SIG-M5 treated with dmso at 0.1 percent for 504 hours (cell line): Measurements from ENCODE around the gene ZNF423.
A peak's percentile ranks its signal among the peaks of the same experiment; 100 is the strongest.
"Not testable (repeated sequence)": the region's sequence is repeated elsewhere in the genome, so short reads cannot be mapped to it uniquely, and the experiment has no call there.

Source experiments
- DNase-seq: peaks from one replicate; lab custom pipeline; 2025; ENCODE audit not compliant: unreplicated experiment; lab: John Stamatoyannopoulos, UW

Gene ZNF423

GRCh38 chr16:49871824-49872223 lies 15.9 kb upstream of the ZNF423 start:
- not testable (repeated sequence) for DNase-seq

GRCh38 chr16:49869731-49870130 lies 13.8 kb upstream of the ZNF423 start:
- no peak for DNase-seq

- DNase-seq: no peak
Measured at GRCh38 chr16:49867796-49868668, 12.1 kb upstream of the ZNF423 start.

GRCh38 chr16:49867234-49867633 lies 11.3 kb upstream of the ZNF423 start:
- no peak for DNase-seq

GRCh38 chr16:49866595-49867071 lies 10.7 kb upstream of the ZNF423 start:
- DNase-seq: no peak

- DNase-seq: no peak
Measured at GRCh38 chr16:49862694-49863093, 6.8 kb upstream of the ZNF423 start.

GRCh38 chr16:49861299-49861698 lies 5.4 kb upstream of the ZNF423 start:
- DNase-seq: no peak

GRCh38 chr16:49860593-49860992 lies 4.7 kb upstream of the ZNF423 start:
- DNase-seq: no peak

GRCh38 chr16:49859125-49859811 lies 3.4 kb upstream of the ZNF423 start:
- no peak for DNase-seq

- DNase-seq: no peak
Measured at GRCh38 chr16:49858200-49859124, 2.5 kb upstream of the ZNF423 start.

- DNase-seq: peak; percentile 27
Measured at GRCh38 chr16:49857423-49858181, 1.7 kb upstream of the ZNF423 start.

GRCh38 chr16:49856672-49857330 lies 889 bp upstream of the ZNF423 start:
- DNase-seq: peak; percentile 55

GRCh38 chr16:49855280-49855821 lies 561 bp downstream of the ZNF423 start:
- DNase-seq: peak; percentile 60

GRCh38 chr16:49854796-49855203 lies 1.1 kb downstream of the ZNF423 start:
- no peak for DNase-seq

GRCh38 chr16:49854188-49854795 lies 1.6 kb downstream of the ZNF423 start:
- DNase-seq: no peak

GRCh38 chr16:49852279-49852678 lies 3.6 kb downstream of the ZNF423 start:
- DNase-seq: no peak

- no peak for DNase-seq
Measured at GRCh38 chr16:49851468-49851787, 4.5 kb downstream of the ZNF423 start.

- DNase-seq: no peak
Measured at GRCh38 chr16:49850558-49851467, 5.1 kb downstream of the ZNF423 start.
